K562 (cell line): ENCODE measurements around the gene HES4. TPM values are rescaled to one million over a fixed set of nuclear protein-coding genes. Genes with fewer than 3 reads are reported as not detected.

Experiments
- ADNP ChIP-seq: fragments of 200-800 bp; sonication (Bioruptor generic); IDR thresholded peaks from 2 replicates; pipeline ENCODE4 v1.6.1; 2016; ENCODE audit warnings: missing genetic modification characterization, missing compliant biosample characterization
- ARHGAP35 ChIP-seq: fragments of 450-650 bp; IDR thresholded peaks from 2 replicates; pipeline ENCODE4 v1.6.1; 2018; ENCODE audit not compliant: partially characterized antibody
- CGGBP1 ChIP-seq: fragments of 250-450 bp; sonication (Bioruptor Pico); IDR thresholded peaks from 2 replicates; pipeline ENCODE4 v1.9.0; 2021; ENCODE audit warnings: mild to moderate bottlenecking
- CREB1 ChIP-seq, 2 experiments: sonication (generic) in 1 of 2; formaldehyde crosslinking in 1 of 2; IDR thresholded peaks; 2 replicates each; pipeline versions ENCODE4 v1.6.1 to v1.8.0; 2012 to 2022; ENCODE audit warnings: inconsistent platforms in 1 of 2, mild to moderate bottlenecking in 1 of 2, missing genetic modification reagents in 1 of 2, moderate library complexity in 1 of 2
- DIDO1 ChIP-seq: fragments of 450-650 bp; IDR thresholded peaks from 2 replicates; pipeline ENCODE4 v1.6.1; 2016; ENCODE audit warnings: low read depth, missing biosample characterization, missing genetic modification characterization
- ETV1 ChIP-seq: fragments of 450-650 bp; conservative IDR thresholded peaks from 2 replicates; pipeline ENCODE4 v1.6.1; 2016; ENCODE audit warnings: missing genetic modification characterization, control low read depth, low read depth, missing compliant biosample characterization
- HDAC2 ChIP-seq: fragments of 450-650 bp; IDR thresholded peaks from 2 replicates; pipeline ENCODE4 v1.6.1; 2016; ENCODE audit warnings: mild to moderate bottlenecking
- NR2C1 ChIP-seq, 2 experiments: fragments of 450-650 bp; IDR thresholded peaks; 2 replicates each; pipeline ENCODE4 v1.6.1; 2017; ENCODE audit warnings: mild to moderate bottlenecking in 2 of 2, antibody characterized with exemption in 1 of 2, inconsistent platforms in 1 of 2, missing compliant biosample characterization in 1 of 2, missing genetic modification characterization in 1 of 2
- NR4A1 ChIP-seq, 2 experiments: fragments of 250-450 bp in 1 of 2; fragments of 450-650 bp in 1 of 2; sonication (Bioruptor Pico) in 1 of 2; IDR thresholded peaks; 2 replicates each; pipeline versions ENCODE4 v1.4.0 to v1.6.1; 2016 to 2020; ENCODE audit warnings: mild to moderate bottlenecking in 2 of 2, missing compliant biosample characterization in 1 of 2, missing genetic modification characterization in 1 of 2, moderate library complexity in 1 of 2
- PCBP1 ChIP-seq: fragments of 200-400 bp; formaldehyde crosslinking; IDR thresholded peaks from 2 replicates; pipeline ENCODE4 v1.6.1; 2018; ENCODE audit warnings: mild to moderate bottlenecking, low read depth, low read length; ENCODE audit not compliant: poor library complexity, severe bottlenecking
- SMAD4 ChIP-seq: fragments of 250-450 bp; sonication (Bioruptor Pico); conservative IDR thresholded peaks from 2 replicates; pipeline ENCODE4 v1.8.0; 2021; ENCODE audit warnings: inconsistent platforms, mild to moderate bottlenecking, moderate library complexity
- TAF1 ChIP-seq: IDR thresholded peaks from 2 replicates; pipeline ENCODE4 v1.6.1; 2011; ENCODE audit warnings: mild to moderate bottlenecking, low read length, moderate library complexity; ENCODE audit not compliant: insufficient read depth, control insufficient read depth, severe bottlenecking; ENCODE audit errors: extremely low read depth
- TBL1XR1 ChIP-seq, 2 experiments: IDR thresholded peaks; 2 replicates each; pipeline ENCODE4 v1.6.1; 2012; ENCODE audit warnings: improper control_type of control experiment in 2 of 2, low read length in 2 of 2, mild to moderate bottlenecking in 1 of 2
- TFAP4 ChIP-seq: sonication (generic); formaldehyde crosslinking; IDR thresholded peaks from 2 replicates; pipeline ENCODE4 v1.8.0; 2022; ENCODE audit warnings: missing genetic modification reagents, mild to moderate bottlenecking, moderate library complexity, borderline replicate concordance
- TGIF2 ChIP-seq: sonication (generic); formaldehyde crosslinking; IDR thresholded peaks from 2 replicates; pipeline ENCODE4 v1.8.1; 2022; ENCODE audit warnings: mild to moderate bottlenecking, missing genetic modification reagents, moderate library complexity
- THRB ChIP-seq: fragments of 450-650 bp; formaldehyde crosslinking; conservative IDR thresholded peaks from 2 replicates; pipeline ENCODE4 v1.4.0; 2022; ENCODE audit warnings: mild to moderate bottlenecking, missing genetic modification characterization
- UBTF ChIP-seq, 2 experiments: IDR thresholded peaks; 2 replicates each; pipeline ENCODE4 v1.6.1; 2012; ENCODE audit warnings: improper control_type of control experiment in 2 of 2, low read depth in 2 of 2, low read length in 2 of 2, borderline replicate concordance in 1 of 2
- ZBTB7A ChIP-seq: IDR thresholded peaks from 2 replicates; pipeline ENCODE4 v1.6.1; 2011; ENCODE audit warnings: low read depth, mild to moderate bottlenecking, low read length, moderate library complexity, borderline replicate concordance; ENCODE audit not compliant: control insufficient read depth
- ZFP30 ChIP-seq: fragments of 250-450 bp; sonication (Bioruptor Pico); IDR thresholded peaks from 2 replicates; pipeline ENCODE4 v1.8.0; 2022; ENCODE audit warnings: moderate library complexity, mild to moderate bottlenecking, inconsistent platforms, borderline replicate concordance
- polyA plus RNA-seq, 8 experiments: library from polyadenylated mRNA; depleted of rRNA in 4 of 8; stranded (reverse) in 5 of 8; unstranded in 3 of 8; fragments of >200 nt; fragmentation: Nextera tagmentation in 2 of 8; fragmentation: Illumina TruSeq in 1 of 8; extraction: Ambion mirVana in 2 of 8; extraction: Trizol in 1 of 8; gene quantifications; 2 replicates each; pipeline versions ENCODE4 v1.2.1 to v1.2.3, GENCODE V29; 2011 to 2014; ENCODE audit warnings: inconsistent platforms in 1 of 8, missing spikeins in 1 of 8
- total RNA-seq, 7 experiments: library from RNA; depleted of rRNA in 6 of 7; stranded (reverse); fragments of >200 nt in 6 of 7; fragmentation: Illumina TruSeq in 2 of 7; extraction: Trizol in 2 of 7; gene quantifications; 2 replicates each; pipeline versions ENCODE4 v1.2.1 to v1.2.3, GENCODE V29; 2011 to 2021; ENCODE audit warnings: low replicate concordance in 1 of 7
- TF ChIP-seq, protein P1 (sequence below): sonication (generic); formaldehyde crosslinking; IDR thresholded peaks from 2 replicates; pipeline ENCODE4 v1.9.0; 2022; ENCODE audit warnings: mild to moderate bottlenecking, missing genetic modification reagents

Gene HES4
- total and polyA plus RNA-seq, 9 of the 15 experiments (the other 6 are each of a cell fraction or from before 2014, with no cell fraction given): 0.21 to 43.7 (median 5.3) TPM; not detected in 2

- TF ChIP-seq NR4A1 (CRISPR knock-in tag; IDR thresholded peaks at IDR 0.05) (no peak), NR4A1 (tag; IDR thresholded peaks at IDR 0.05) (no peak), TAF1 (peak; percentile 45), SMAD4 (peak; percentile 28; the same call in 1 of the 2 replicates), UBTF (IDR thresholded peaks at IDR 0.05; ENCODE audit: borderline replicate concordance in 1 of 2, low read depth in 2 of 2, low read length in 2 of 2) (0 out of 4 replicates have a peak, but pooled peaks of 1 of the 2 experiments have one; percentile 11), PCBP1 (no peak), TFAP4 (CRISPR knock-in tag) (0 out of 2 replicates have a peak, but pooled peaks have one; percentile 24), ZFP30 (CRISPR knock-in tag) (no peak), TBL1XR1 (IDR thresholded peaks at IDR 0.05; ENCODE audit: low read length in 2 of 2) (no peak), ETV1 (tag) (no peak), HDAC2 (peak; percentile 66; the same call in 1 of the 2 replicates), ADNP (tag) (no peak), ZBTB7A (peak; percentile 97), CGGBP1 (CRISPR knock-in tag) (no peak), DIDO1 (tag) (no peak), TGIF2 (CRISPR knock-in tag) (no peak), ARHGAP35 (no peak), CREB1 (IDR thresholded peaks at IDR 0.05) (peak; percentile 9; the same call in 1 of the 2 replicates), CREB1 (CRISPR knock-in tag; IDR thresholded peaks at IDR 0.05) (no peak), NR2C1 (IDR thresholded peaks at IDR 0.05) (no peak), NR2C1 (tag; IDR thresholded peaks at IDR 0.05) (no peak), THRB (CRISPR knock-in tag) (no peak)
- TF ChIP-seq, protein P1, sequence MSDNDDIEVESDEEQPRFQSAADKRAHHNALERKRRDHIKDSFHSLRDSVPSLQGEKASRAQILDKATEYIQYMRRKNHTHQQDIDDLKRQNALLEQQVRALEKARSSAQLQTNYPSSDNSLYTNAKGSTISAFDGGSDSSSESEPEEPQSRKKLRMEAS (CRISPR knock-in tag): no peak
These were observed 19.5 kb upstream of the HES4 start (continued) for GRCh38 chr1:1019122-1019999.
